ENCODE data around the gene JUND. TPM values are rescaled to one million over a fixed set of nuclear protein-coding genes. Genes with fewer than 3 reads are reported as not detected.

Gene JUND
- total RNA-seq, 6 donors from 2014 or later = 281 to 1,101 (median 639) TPM

GRCh38 chr19:18262917-18263316, 18.5 kb downstream of the JUND start:
- no peak for TF ChIP-seq CTCF (IDR thresholded peaks at IDR 0.05)
- no peak for TF ChIP-seq EP300 (IDR thresholded peaks at IDR 0.05)
- no peak for TF ChIP-seq POLR2AphosphoS5 (IDR thresholded peaks at IDR 0.05)
- no peak for TF ChIP-seq POLR2A (IDR thresholded peaks at IDR 0.05)
- DNase-seq (no peak), ATAC-seq (ENCODE audit: low FRiP score in 2 of 2) (no peak)
- Histone ChIP-seq H3K36me3 (peaks cover 7 to 54% (median 39%) of the 10 kb centered on the region in 4 donors), H3K9me3 (no peaks in the 10 kb centered on the region), H3K27me3 (no peaks in the 10 kb centered on the region), H3K4me1 (no peaks in the 10 kb centered on the region), H3K27ac (no peak overlapping the region), H3K4me3 (no peak overlapping the region)
- WGBS, 2 donors = 94% methylated on average over 10 of the region's 10 CpGs; no CpG with 5 or more reads in 1 of the 2 donors

DNA sequence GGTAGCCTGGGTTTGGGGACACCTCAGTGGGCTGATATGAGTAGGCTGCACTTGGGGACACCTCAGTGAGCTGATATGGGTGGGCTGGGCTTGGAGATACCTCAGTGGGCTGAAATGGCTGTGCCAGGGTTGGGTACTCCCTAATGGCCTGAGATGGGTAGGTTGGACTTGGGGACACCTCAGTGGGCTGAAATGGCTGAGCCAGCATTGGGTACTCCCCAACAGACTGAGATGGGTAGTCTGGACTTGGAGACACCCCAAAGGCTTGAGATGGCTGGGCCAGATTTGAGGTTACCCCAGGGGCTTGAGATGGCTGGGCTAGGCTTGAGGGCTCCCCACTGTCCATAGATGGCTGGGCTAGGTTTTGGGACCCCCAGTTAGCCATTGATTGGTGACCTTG, 19.3 kb downstream of the JUND start:
- no peak for ATAC-seq (ENCODE audit: low FRiP score in 2 of 2)
- no peak for TF ChIP-seq EP300 (IDR thresholded peaks at IDR 0.05)
- TF ChIP-seq CTCF (IDR thresholded peaks at IDR 0.05) = no peak
- TF ChIP-seq POLR2A (IDR thresholded peaks at IDR 0.05) = no peak
- no peak for TF ChIP-seq POLR2AphosphoS5 (IDR thresholded peaks at IDR 0.05)

DNA sequence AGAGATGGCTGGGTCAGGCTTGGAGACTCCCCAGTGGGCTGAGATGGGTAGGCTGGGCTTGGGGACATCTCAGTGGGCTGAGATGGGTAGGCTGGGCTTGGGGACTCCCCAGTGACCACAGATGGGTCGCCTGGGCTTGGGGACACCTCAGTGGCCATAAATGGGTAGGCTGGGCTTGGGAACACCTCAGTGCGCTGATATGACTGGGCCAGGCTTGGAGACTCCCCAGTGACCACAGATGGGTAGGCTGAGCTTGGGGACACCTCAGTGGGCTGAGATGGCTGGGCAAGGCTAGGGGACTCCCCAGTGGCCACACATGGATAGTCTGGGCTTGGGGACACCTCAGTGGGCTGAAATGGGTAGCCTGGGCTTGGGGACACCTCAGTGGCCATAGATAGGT, 19.9 kb downstream of the JUND start:
- H3K9me3 ChIP-seq = no peaks in the 10 kb centered on the region
- H3K27me3 ChIP-seq = no peaks in the 10 kb centered on the region
- DNase-seq (no peak), ATAC-seq (ENCODE audit: low FRiP score in 2 of 2) (no peak)
- 93 to 100% methylated on average over 1 to 2 of the region's 2 CpGs for WGBS, 2 donors
- no peak overlapping the region for H3K4me3 ChIP-seq
- H3K4me1 ChIP-seq = no peaks in the 10 kb centered on the region
- no peak for TF ChIP-seq POLR2AphosphoS5 (IDR thresholded peaks at IDR 0.05)
- TF ChIP-seq POLR2A (IDR thresholded peaks at IDR 0.05) = no peak
- no peak for TF ChIP-seq EP300 (IDR thresholded peaks at IDR 0.05)
- TF ChIP-seq CTCF (IDR thresholded peaks at IDR 0.05) = no peak
- H3K36me3 ChIP-seq = peaks cover 0 to 46% (median 33%) of the 10 kb centered on the region in 4 donors
- no peak overlapping the region for H3K27ac ChIP-seq

More for the DNA sequence above, 19.3 kb downstream of the JUND start:
- H3K4me3 ChIP-seq = no peak overlapping the region
- H3K9me3 ChIP-seq = no peaks in the 10 kb centered on the region
- no peaks in the 10 kb centered on the region for H3K4me1 ChIP-seq
- no peak for DNase-seq
- H3K27ac ChIP-seq = no peak overlapping the region
- H3K27me3 ChIP-seq = no peaks in the 10 kb centered on the region
- H3K36me3 ChIP-seq = peaks cover 7 to 51% (median 39%) of the 10 kb centered on the region in 4 donors

GRCh38 chr19:18259893-18260292, 21.5 kb downstream of the JUND start:
- no peak for TF ChIP-seq CTCF (IDR thresholded peaks at IDR 0.05)
- 96 to 100% methylated on average over 4 of the region's 4 CpGs for WGBS, 2 donors
- Histone ChIP-seq H3K27ac (no peak overlapping the region), H3K27me3 (no peaks in the 10 kb centered on the region), H3K4me1 (peaks cover 0 to 8% (median 4%) of the 10 kb centered on the region in 4 donors), H3K4me3 (no peak overlapping the region), H3K36me3 (peaks cover 0 to 30% (median 17%) of the 10 kb centered on the region in 4 donors), H3K9me3 (no peaks in the 10 kb centered on the region)
- ATAC-seq (ENCODE audit: low FRiP score in 2 of 2) (peak in 1 of 2 donors; percentile 23), DNase-seq (no peak)
